Uterus (tissue), 2 donors: Measurements from ENCODE around the gene LRRC25.
"Not testable (repeated sequence)": the region's sequence is repeated elsewhere in the genome, so short reads cannot be mapped to it uniquely, and the experiment has no call there.

Experiments
- POLR2A ChIP-seq, 2 donors: fragments of 450-650 bp; IDR thresholded peaks; one replicate each; pipeline ENCODE4 v1.6.1; 2016; ENCODE audit warnings: antibody characterized with exemption in 2 of 2, mild to moderate bottlenecking in 1 of 2, moderate library complexity in 1 of 2
- TF ChIP-seq, protein P1 (sequence below), 4 experiments: fragments of 200-600 bp in 2 of 4; fragments of 450-650 bp in 2 of 4; sonication (generic) in 2 of 4; IDR thresholded peaks; one replicate each; pipeline ENCODE4 v1.5.1; 2016 to 2019; ENCODE audit warnings: antibody characterized with exemption in 4 of 4, mild to moderate bottlenecking in 2 of 4, moderate library complexity in 1 of 4

DNA sequence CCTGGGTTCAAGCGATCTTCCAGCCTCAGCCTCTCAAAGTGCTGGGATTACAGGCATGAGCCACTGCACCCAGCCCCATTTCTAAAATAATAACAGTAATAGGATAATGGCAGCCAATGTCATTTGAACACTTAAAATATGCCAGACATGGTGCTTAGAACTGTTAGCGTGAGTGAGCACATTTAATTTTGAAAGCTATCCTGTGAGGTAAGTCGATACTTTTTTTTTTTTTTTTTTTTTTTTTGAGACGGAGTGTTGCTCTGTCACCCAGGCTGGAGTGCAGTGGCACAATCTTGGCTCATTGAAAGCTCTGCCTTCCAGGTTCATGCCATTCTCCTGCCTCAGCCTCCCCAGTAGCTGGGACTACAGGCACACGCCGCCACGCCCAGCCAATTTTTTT, 42.7 kb downstream of the LRRC25 start:
- TF ChIP-seq, protein P1, sequence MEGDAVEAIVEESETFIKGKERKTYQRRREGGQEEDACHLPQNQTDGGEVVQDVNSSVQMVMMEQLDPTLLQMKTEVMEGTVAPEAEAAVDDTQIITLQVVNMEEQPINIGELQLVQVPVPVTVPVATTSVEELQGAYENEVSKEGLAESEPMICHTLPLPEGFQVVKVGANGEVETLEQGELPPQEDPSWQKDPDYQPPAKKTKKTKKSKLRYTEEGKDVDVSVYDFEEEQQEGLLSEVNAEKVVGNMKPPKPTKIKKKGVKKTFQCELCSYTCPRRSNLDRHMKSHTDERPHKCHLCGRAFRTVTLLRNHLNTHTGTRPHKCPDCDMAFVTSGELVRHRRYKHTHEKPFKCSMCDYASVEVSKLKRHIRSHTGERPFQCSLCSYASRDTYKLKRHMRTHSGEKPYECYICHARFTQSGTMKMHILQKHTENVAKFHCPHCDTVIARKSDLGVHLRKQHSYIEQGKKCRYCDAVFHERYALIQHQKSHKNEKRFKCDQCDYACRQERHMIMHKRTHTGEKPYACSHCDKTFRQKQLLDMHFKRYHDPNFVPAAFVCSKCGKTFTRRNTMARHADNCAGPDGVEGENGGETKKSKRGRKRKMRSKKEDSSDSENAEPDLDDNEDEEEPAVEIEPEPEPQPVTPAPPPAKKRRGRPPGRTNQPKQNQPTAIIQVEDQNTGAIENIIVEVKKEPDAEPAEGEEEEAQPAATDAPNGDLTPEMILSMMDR (IDR thresholded peaks at IDR 0.05) = not testable (repeated sequence)
- not testable (repeated sequence) for TF ChIP-seq POLR2A (IDR thresholded peaks at IDR 0.05)
